Hepatocyte (in vitro differentiated cells): ENCODE data around the gene FLRT2.

ENCODE experiments used
- CTCF ChIP-seq: fragments of 200-600 bp; sonication (generic); IDR thresholded peaks from 2 replicates; pipeline ENCODE4 v1.5.1; 2016; ENCODE audit warnings: antibody characterized with exemption, mild to moderate bottlenecking; ENCODE audit not compliant: poor library complexity
- EZH2 ChIP-seq: fragments of 200-600 bp; sonication (generic); IDR thresholded peaks from 2 replicates; pipeline ENCODE4 v1.6.1; 2016; ENCODE audit warnings: antibody characterized with exemption, mild to moderate bottlenecking, borderline replicate concordance

- no peak for TF ChIP-seq EZH2
- TF ChIP-seq CTCF, result no peak
These were observed 48.5 kb upstream of the FLRT2 start for GRCh38 chr14:85481471-85481870.
